ENCODE measurements around the gene OPHN1. TPM values are rescaled to one million over a fixed set of nuclear protein-coding genes. Genes with fewer than 3 reads are reported as not detected.
A peak's percentile ranks its signal among the peaks of the same experiment; 100 is the strongest.
"Not testable (repeated sequence)": the region's sequence is repeated elsewhere in the genome, so short reads cannot be mapped to it uniquely, and the experiment has no call there.

The OPHN1 gene
- total and polyA plus RNA-seq, 8 donors = 0.61 to 3.5 (median 2.2) TPM

DNA sequence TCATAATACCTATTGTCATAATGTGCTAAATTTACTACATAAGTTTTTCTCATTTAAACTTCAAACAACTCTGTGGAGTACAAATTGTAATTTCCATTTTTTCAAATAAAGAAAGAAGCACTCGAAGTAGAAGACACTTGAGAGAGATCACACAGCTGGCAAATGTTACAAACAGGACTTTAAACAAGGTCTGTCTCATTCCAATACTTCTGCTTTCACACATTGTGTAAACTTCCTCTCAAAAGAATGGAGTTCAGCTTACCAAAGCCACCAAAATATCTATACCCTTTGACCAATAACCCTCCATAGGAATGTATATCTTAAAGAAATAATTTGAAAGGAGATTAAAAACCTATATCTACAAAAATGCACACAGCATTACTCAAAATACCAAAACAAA, 88.3 kb downstream of the OPHN1 start:
- no peak for ATAC-seq
- Histone ChIP-seq H3K4me3 (no peak overlapping the region), H3K4me1 (no peaks in the 10 kb centered on the region), H3K36me3 (no peaks in the 10 kb centered on the region), H3K27me3 (no peaks in the 10 kb centered on the region), H3K27ac (no peak overlapping the region), H3K9me3 (no peaks in the 10 kb centered on the region)
- no peak for DNase-seq
- no peak for FAIRE-seq
- 49 to 70% methylated on average over 1 of the region's 1 CpG for WGBS, 2 donors
- TF ChIP-seq, protein P1, sequence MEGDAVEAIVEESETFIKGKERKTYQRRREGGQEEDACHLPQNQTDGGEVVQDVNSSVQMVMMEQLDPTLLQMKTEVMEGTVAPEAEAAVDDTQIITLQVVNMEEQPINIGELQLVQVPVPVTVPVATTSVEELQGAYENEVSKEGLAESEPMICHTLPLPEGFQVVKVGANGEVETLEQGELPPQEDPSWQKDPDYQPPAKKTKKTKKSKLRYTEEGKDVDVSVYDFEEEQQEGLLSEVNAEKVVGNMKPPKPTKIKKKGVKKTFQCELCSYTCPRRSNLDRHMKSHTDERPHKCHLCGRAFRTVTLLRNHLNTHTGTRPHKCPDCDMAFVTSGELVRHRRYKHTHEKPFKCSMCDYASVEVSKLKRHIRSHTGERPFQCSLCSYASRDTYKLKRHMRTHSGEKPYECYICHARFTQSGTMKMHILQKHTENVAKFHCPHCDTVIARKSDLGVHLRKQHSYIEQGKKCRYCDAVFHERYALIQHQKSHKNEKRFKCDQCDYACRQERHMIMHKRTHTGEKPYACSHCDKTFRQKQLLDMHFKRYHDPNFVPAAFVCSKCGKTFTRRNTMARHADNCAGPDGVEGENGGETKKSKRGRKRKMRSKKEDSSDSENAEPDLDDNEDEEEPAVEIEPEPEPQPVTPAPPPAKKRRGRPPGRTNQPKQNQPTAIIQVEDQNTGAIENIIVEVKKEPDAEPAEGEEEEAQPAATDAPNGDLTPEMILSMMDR (IDR thresholded peaks at IDR 0.05) = no peak
- intact Hi-C loops (cut with DNase I) = no loop called here

DNA sequence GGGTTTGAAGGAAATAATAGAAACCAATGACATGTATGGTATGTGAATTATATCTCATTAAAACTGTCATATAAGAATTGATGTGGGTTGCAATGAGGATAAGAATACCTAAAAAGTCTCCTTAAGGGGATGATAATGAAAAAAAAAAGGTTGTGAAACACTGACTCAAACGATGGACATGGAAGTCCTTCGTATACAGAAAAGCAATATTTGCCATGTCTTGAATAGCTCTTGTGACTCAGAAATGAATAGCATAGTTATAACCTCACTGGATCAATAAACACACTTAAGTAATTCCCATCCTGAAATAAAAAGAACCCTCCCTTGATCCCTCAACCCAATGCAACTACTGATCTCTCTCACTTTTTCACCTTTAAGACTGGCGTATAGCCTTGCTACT, 89.7 kb downstream of the OPHN1 start:
- TF ChIP-seq, protein P1 (IDR thresholded peaks at IDR 0.05) = no peak
- H3K4me1 ChIP-seq = no peaks in the 10 kb centered on the region

DNA sequence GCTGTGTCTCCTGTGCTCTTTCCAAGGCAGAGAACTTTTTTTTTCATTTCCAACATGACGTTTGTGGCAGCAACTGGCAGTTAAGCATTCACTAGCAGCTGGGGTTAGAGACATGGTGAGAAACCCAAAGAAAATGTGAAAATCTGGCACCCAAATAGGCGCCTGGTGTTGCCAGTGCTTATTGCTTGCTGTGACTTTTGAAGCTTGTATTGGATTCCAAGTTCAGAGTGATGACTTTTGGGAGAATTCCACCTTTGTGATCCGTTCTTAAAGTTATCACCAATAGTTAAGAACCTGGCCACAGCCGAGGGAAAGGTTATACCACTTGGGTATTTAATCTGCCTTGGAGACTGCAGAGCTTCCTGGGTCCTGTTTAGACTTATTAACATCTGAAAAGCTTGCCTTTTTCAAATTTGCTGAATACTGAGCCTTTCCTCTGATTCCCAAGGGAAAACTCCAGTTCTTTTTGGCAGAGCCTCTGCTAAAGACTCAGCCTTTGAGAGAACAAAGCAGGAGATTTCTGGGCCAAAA, 101.0 kb downstream of the OPHN1 start:
- H3K36me3 ChIP-seq = no peaks in the 10 kb centered on the region
- no peak overlapping the region for H3K27ac ChIP-seq
- H3K4me1 ChIP-seq = no peaks in the 10 kb centered on the region
- FAIRE-seq (no peak), DNase-seq (no peak), ATAC-seq (no peak)
- intact Hi-C loops (cut with DNase I) = no loop called here
- TF ChIP-seq, protein P1 (IDR thresholded peaks at IDR 0.05) = no peak
- no peaks in the 10 kb centered on the region for H3K27me3 ChIP-seq
- no peaks in the 10 kb centered on the region for H3K9me3 ChIP-seq
- H3K4me3 ChIP-seq = no peak overlapping the region
- WGBS, 2 donors = 37 to 57% methylated on average over 4 of the region's 4 CpGs

More for the DNA sequence above, 89.7 kb downstream of the OPHN1 start:
- intact Hi-C loops (cut with DNase I) = no loop called here
- Histone ChIP-seq H3K9me3 (no peaks in the 10 kb centered on the region), H3K4me3 (no peak overlapping the region), H3K27ac (no peak overlapping the region), H3K36me3 (no peaks in the 10 kb centered on the region), H3K27me3 (peaks cover 0 to 1% (median 0%) of the 10 kb centered on the region in 4 donors)
- no peak for ATAC-seq
- no peak for FAIRE-seq
- WGBS, 2 donors = 81 to 91% methylated on average over 3 of the region's 3 CpGs
- no peak for DNase-seq

DNA sequence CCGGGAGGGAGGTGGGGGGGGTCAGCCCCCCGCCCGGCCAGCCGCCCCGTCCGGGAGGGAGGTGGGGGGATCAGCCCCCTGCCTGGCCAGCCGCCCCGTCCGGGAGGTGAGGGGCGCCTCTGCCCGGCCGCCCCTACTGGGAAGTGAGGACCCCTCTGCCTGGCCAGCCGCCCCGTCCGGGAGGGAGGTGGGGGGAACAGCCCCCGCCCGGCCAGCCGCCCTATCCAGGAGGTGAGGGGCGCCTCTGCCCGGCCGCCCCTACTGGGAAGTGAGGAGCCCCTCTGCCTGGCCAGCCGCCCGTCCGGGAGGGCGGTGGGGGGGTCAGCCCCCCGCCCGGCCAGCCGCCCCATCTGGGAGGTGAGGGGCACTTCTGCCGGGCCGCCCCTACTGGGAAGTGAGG, 106.5 kb downstream of the OPHN1 start:
- H3K4me3 ChIP-seq; ATAC-seq; FAIRE-seq; H3K27ac ChIP-seq; H3K9me3 ChIP-seq; intact Hi-C loops (cut with DNase I); H3K4me1 ChIP-seq; H3K36me3 ChIP-seq; H3K27me3 ChIP-seq; DNase-seq: not testable (repeated sequence)
- 90 to 98% methylated on average over 8 to 10 of the region's 30 CpGs for WGBS, 2 donors

DNA sequence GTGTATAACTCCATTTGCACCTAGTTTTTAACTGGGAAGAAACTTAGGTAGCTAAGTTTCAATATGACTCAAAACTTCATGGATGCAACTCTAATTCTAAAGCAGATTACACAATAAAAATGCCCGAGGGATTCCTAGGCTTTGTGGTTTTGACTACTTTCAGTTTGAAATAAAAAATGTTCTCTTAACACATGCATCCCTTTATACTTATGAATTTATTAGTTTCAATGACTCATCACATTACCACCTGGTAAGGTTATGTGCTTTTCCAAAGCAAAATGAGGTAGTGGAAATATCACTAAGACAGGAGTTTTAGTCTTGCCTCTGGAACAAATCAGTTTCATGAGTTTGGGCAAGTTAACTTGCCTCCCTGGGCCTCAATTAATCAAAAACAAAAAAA, 125.5 kb downstream of the OPHN1 start:
- Histone ChIP-seq H3K4me3 (no peak overlapping the region), H3K9me3 (no peaks in the 10 kb centered on the region), H3K27me3 (no peaks in the 10 kb centered on the region), H3K36me3 (no peaks in the 10 kb centered on the region), H3K4me1 (no peaks in the 10 kb centered on the region), H3K27ac (no peak overlapping the region)
- 63 to 74% methylated on average over 1 of the region's 1 CpG for WGBS, 2 donors
- FAIRE-seq (peak; percentile 89), ATAC-seq (no peak), DNase-seq (no peak)
- intact Hi-C loops (cut with DNase I) = no loop called here
- TF ChIP-seq, protein P1 (IDR thresholded peaks at IDR 0.05) = no peak
